Lower leg skin (tissue), 4 donors: ENCODE results near the gene PPIF. TPM values are rescaled to one million over a fixed set of nuclear protein-coding genes. Genes with fewer than 3 reads are reported as not detected.

Source experiments
- DNase-seq, 2 donors: peaks; one replicate each; pipeline ENCODE4 v3.0.0-alpha.2; 2019; ENCODE audit warnings: low spot score in 2 of 2
- H3K4me3 ChIP-seq: fragments of 200-600 bp; sonication (generic); 2 replicates; pipeline ENCODE4 v1.5.1; 2017; ENCODE audit warnings: mild to moderate bottlenecking, low read depth; ENCODE audit not compliant: poor library complexity, severe bottlenecking
- CTCF ChIP-seq, 3 donors: fragments of 450-650 bp; IDR thresholded peaks; one replicate each; pipeline ENCODE4 v1.5.1; 2016; ENCODE audit warnings: antibody characterized with exemption in 3 of 3, mild to moderate bottlenecking in 3 of 3, moderate library complexity in 2 of 3
- POLR2A ChIP-seq, 2 donors: fragments of 450-650 bp; IDR thresholded peaks; one replicate each; pipeline ENCODE4 v1.6.1; 2016 to 2017; ENCODE audit warnings: antibody characterized with exemption in 2 of 2, mild to moderate bottlenecking in 1 of 2, moderate library complexity in 1 of 2
- whole genome bisulfite sequencing, 2 donors: methylation state at CpG; one replicate each; pipeline ENCODE4 v1.1.5; 2018; 5-methylcytosine and 5-hydroxymethylcytosine counted together
- intact Hi-C: fragments of 100-400 bp; cut with DNase I; formaldehyde crosslinking; loops from one replicate; pipeline ENCODE4 v1.15.0; 2023; ENCODE audit warnings: low total_unique reads
- total RNA-seq, 4 donors: library from RNA; depleted of rRNA; stranded (reverse); fragments of >200 nt; gene quantifications; one replicate each; pipeline ENCODE4 v1.1.0, GENCODE V29; 2016

Gene PPIF
- total RNA-seq, 4 donors from 2014 or later = 59.3 to 123 (median 78.3) TPM

GRCh38 chr10:79321494-79321882 lies 25.8 kb upstream of the PPIF start:
- no peak overlapping the region for H3K4me3 ChIP-seq
- 73 to 85% methylated on average over 2 of the region's 2 CpGs for WGBS, 2 donors
- no peak for DNase-seq
- intact Hi-C loops = no loop called here
- TF ChIP-seq CTCF (IDR thresholded peaks at IDR 0.05) (no peak), POLR2A (IDR thresholded peaks at IDR 0.05) (no peak)

- intact Hi-C loops = no loop called here
- DNase-seq = no peak
- no peak for TF ChIP-seq CTCF (IDR thresholded peaks at IDR 0.05)
- no peak for TF ChIP-seq POLR2A (IDR thresholded peaks at IDR 0.05)
- H3K4me3 ChIP-seq = no peak overlapping the region
These were observed 25.3 kb upstream of the PPIF start for GRCh38 chr10:79321951-79322350.

- H3K4me3 ChIP-seq = no peak overlapping the region
- TF ChIP-seq CTCF (IDR thresholded peaks at IDR 0.05) = no peak
- intact Hi-C loops = no loop called here
- 71 to 77% methylated on average over 15 of the region's 15 CpGs for WGBS, 2 donors
- peak in 1 of 2 donors; percentile 79 for DNase-seq
These were observed 24.4 kb upstream of the PPIF start for GRCh38 chr10:79322616-79323543.

- TF ChIP-seq CTCF (IDR thresholded peaks at IDR 0.05) = no peak
- no peak for TF ChIP-seq POLR2A (IDR thresholded peaks at IDR 0.05)
- H3K4me3 ChIP-seq = no peak overlapping the region
- WGBS, 2 donors = 82 to 93% methylated on average over 1 of the region's 1 CpG
- intact Hi-C loops = no loop called here
- no peak for DNase-seq
These were observed 23.7 kb upstream of the PPIF start for GRCh38 chr10:79323602-79324001.

- intact Hi-C loops = no loop called here
- no peak overlapping the region for H3K4me3 ChIP-seq
- no peak for DNase-seq
- TF ChIP-seq CTCF (IDR thresholded peaks at IDR 0.05) = no peak
- TF ChIP-seq POLR2A (IDR thresholded peaks at IDR 0.05) = no peak
- WGBS, 2 donors = 86 to 88% methylated on average over 10 of the region's 10 CpGs
These were observed 23.1 kb upstream of the PPIF start for GRCh38 chr10:79324032-79324695.
